HFFc6 (cell line): ENCODE results near the gene RFX1. TPM values are rescaled to one million over a fixed set of nuclear protein-coding genes. Genes with fewer than 3 reads are reported as not detected.
"Not testable (repeated sequence)": the region's sequence is repeated elsewhere in the genome, so short reads cannot be mapped to it uniquely, and the experiment has no call there.

Experiments
- DNase-seq: peaks from one replicate; pipeline ENCODE4 v3.0.0-alpha.2; 2018
- H3K27ac Mint-ChIP-seq: 2 replicates; pipeline ENCODE4 v1.8.0; 2020; ENCODE audit warnings: mild to moderate bottlenecking, mixed read lengths
- H3K27me3 Mint-ChIP-seq: 2 replicates; pipeline ENCODE4 v1.8.0; 2021; ENCODE audit warnings: mild to moderate bottlenecking, moderate library complexity, mixed read lengths; ENCODE audit not compliant: insufficient read depth
- H3K36me3 Mint-ChIP-seq: 2 replicates; pipeline ENCODE4 v1.8.0; 2021; ENCODE audit warnings: low read depth, mixed read lengths
- H3K4me1 Mint-ChIP-seq: 2 replicates; pipeline ENCODE4 v1.8.0; 2020; ENCODE audit warnings: low read depth, mixed read lengths
- H3K4me3 Mint-ChIP-seq: 2 replicates; pipeline ENCODE4 v1.8.0; 2020; ENCODE audit warnings: mild to moderate bottlenecking, moderate library complexity, mixed read lengths
- H3K9me3 Mint-ChIP-seq: 2 replicates; pipeline ENCODE4 v1.8.0; 2020; ENCODE audit warnings: mild to moderate bottlenecking, mixed read lengths
- total RNA-seq, 6 experiments: library from RNA; stranded (reverse); fragmentation: NEBNext Ultra II Directional; extraction: Animal tissue kit (Norgen Biotek cat#: 25700); gene quantifications; 2 replicates in 1 of 6; 3 replicates in 5 of 6; pipeline ENCODE4 v1.2.3, GENCODE V29; 2021
- TF ChIP-seq, protein P1 (sequence below): fragments of 200-600 bp; sonication (generic); IDR thresholded peaks from 2 replicates; pipeline ENCODE4 v1.5.0; 2021; ENCODE audit warnings: antibody characterized with exemption, mild to moderate bottlenecking

The RFX1 gene
- total RNA-seq, 6 experiments from 2014 or later = 11.6 to 13.0 (median 12.2) TPM

DNA sequence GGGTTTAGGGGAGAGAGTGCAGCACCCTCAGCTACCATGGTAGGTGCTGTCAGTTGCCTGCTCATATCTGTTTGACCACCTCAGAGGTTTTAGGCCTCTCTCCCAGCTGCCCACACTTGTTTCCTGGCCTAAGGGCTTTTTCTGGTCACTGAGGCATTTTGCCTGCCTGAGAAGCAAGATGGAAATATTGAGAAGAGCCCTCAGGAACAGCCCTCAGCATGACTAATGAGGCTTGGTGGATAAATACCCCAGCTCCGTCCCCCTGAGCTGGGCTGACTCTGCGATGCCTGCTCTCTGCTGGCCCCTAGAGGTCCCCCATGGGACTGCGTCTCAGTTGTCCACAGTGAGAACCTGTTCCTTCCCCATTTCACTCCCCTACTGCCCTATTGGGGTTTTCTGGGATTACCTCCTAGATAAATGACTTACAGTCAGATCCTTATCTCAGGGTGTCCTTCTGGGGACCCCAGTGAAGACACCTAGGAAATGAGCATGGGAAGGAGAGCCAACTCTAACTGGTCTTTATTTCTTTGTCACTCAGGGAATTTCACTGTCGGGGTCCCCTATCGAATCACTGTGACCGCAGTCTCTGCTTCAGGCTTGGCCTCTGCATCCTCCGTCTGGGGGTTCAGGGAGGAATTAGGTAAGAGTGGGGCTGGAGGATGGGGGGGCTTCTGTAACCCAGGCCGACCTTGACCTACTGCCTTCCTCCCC, 42.5 kb upstream of the RFX1 start:
- Mint-ChIP-seq H3K27me3 (no peaks in the 10 kb centered on the region), H3K36me3 (peaks cover 5% of the 10 kb centered on the region; the same call in 1 of the 2 replicates), H3K4me1 (no peaks in the 10 kb centered on the region), H3K9me3 (no peaks in the 10 kb centered on the region), H3K27ac (no peak overlapping the region), H3K4me3 (no peak overlapping the region)
- DNase-seq = peak; percentile 11
- TF ChIP-seq, protein P1, sequence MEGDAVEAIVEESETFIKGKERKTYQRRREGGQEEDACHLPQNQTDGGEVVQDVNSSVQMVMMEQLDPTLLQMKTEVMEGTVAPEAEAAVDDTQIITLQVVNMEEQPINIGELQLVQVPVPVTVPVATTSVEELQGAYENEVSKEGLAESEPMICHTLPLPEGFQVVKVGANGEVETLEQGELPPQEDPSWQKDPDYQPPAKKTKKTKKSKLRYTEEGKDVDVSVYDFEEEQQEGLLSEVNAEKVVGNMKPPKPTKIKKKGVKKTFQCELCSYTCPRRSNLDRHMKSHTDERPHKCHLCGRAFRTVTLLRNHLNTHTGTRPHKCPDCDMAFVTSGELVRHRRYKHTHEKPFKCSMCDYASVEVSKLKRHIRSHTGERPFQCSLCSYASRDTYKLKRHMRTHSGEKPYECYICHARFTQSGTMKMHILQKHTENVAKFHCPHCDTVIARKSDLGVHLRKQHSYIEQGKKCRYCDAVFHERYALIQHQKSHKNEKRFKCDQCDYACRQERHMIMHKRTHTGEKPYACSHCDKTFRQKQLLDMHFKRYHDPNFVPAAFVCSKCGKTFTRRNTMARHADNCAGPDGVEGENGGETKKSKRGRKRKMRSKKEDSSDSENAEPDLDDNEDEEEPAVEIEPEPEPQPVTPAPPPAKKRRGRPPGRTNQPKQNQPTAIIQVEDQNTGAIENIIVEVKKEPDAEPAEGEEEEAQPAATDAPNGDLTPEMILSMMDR = peak; percentile 87

DNA sequence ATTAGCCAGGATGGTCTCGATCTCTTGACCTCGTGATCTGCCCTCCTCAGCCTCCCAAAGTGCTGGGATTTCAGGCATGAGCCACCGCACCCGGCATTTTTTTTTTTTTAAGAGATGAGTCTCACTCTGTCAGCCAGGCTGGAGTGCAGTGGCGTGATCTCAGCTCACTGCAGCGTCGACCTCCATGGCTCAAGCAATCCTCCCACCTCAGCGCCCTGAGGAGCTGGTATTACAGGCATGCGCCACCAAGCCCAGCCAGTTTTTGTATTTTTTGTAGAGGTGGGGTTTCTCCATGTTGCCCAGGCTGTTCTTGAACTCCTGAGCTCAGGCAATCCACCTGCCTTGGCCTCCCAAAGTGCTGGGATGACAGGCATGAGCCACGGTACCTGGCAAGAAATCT, 41.7 kb upstream of the RFX1 start:
- not testable (repeated sequence) for H3K4me1 Mint-ChIP-seq, DNase-seq, H3K27me3 Mint-ChIP-seq, H3K9me3 Mint-ChIP-seq, H3K27ac Mint-ChIP-seq, H3K4me3 Mint-ChIP-seq, H3K36me3 Mint-ChIP-seq

DNA sequence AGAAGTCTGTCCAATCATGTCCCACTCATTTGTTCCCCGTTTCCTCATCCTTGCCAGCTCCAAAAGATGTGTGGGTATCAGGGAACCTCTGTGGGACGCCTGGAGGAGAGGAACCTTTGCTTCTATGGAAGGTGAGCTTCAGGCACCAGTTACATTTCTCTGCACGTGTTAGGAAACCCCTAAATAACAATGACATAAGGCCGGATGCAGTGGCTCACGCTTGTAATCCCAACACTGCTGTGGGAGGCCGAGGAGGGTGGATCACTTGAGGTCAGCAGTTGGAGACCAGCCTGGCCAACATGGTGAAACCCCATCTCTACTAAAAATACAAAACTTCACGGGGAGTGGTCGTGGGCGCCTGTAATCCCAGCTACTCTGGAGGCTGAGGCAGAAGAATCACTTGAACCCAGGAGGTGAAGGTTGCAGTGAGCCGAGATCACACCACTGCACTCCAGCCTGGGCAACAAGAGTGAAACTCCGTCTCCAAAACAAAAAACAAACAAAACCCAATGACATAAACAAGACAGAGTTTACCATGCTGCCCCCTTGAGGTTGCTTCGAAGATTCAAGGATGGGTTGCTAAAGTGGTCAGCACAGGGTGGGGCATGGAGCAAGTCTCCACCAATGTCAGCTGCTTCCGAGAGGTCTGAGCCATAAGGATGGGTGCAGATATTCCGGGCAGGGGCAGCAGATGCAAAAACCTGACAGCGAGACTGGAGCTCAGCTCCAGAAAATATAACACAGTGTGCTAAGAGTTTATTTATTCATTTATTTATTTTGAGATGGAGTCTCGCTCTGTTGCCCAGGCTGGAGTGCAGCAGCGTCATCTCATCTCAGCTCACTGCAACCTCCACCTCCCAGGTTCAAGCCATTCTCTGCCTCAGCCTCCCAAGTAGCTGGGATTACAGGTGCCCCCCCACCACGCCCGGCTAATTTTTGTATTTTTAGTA, 36.8 kb upstream of the RFX1 start:
- not testable (repeated sequence) for H3K4me1 Mint-ChIP-seq, H3K9me3 Mint-ChIP-seq, H3K36me3 Mint-ChIP-seq, H3K4me3 Mint-ChIP-seq, H3K27me3 Mint-ChIP-seq
- peak; percentile 74 for DNase-seq
- TF ChIP-seq, protein P1 = peak; percentile 82
- peak overlapping the region; percentile 93 for H3K27ac Mint-ChIP-seq

DNA sequence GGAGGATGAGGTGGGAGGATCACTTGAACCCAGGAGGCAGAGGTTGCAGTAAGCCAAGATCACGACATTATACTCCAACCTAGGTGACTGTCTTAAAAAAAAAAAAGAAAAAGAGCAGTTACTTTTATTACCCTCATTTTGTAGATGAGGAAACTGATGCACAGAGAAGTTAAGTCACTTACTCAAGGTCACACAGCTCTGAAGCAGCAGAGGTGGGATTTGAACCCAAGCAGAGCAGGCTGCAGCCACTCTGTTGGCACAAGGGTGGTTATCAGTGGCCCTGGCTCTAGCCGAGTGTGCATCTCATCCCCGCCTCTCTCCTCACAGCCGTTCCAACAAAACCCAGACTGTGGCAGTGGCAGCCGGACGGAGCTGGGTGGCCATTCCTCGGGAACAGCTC, 33.1 kb upstream of the RFX1 start:
- TF ChIP-seq, protein P1 = no peak
- no peak overlapping the region for H3K27ac Mint-ChIP-seq
- no peak for DNase-seq
- no peaks in the 10 kb centered on the region for H3K36me3 Mint-ChIP-seq
- peaks cover 1% of the 10 kb centered on the region for H3K27me3 Mint-ChIP-seq
- H3K9me3 Mint-ChIP-seq = no peaks in the 10 kb centered on the region
- H3K4me3 Mint-ChIP-seq = no peak overlapping the region
- peaks cover 18% of the 10 kb centered on the region for H3K4me1 Mint-ChIP-seq

DNA sequence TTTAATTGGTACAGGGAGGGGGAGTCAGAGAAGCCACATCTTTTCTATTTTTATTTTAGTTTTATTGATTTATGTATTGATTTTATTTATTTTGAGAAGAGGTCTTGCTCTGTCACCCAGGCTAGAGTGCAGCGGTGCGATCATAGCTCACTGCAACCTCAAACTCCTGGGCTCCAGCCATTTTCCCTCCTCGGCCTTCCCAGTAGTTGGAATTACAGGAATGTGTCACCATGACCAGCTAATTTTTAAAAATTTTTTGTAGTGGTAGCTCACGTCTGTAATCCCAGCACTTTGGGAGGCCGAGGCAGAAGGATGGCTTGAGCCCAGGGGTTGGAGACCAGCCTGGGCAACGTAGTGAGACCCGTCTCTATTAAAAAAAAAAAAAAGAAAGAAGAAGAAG, 29.6 kb upstream of the RFX1 start:
- peak overlapping the region; percentile 54; the same call in 1 of the 2 replicates for H3K27ac Mint-ChIP-seq
- peaks cover 14% of the 10 kb centered on the region for H3K4me1 Mint-ChIP-seq
- peak; percentile 32 for DNase-seq
- no peaks in the 10 kb centered on the region for H3K36me3 Mint-ChIP-seq
- peaks cover 1% of the 10 kb centered on the region for H3K27me3 Mint-ChIP-seq
- no peaks in the 10 kb centered on the region for H3K9me3 Mint-ChIP-seq
- TF ChIP-seq, protein P1 = no peak
- H3K4me3 Mint-ChIP-seq = no peak overlapping the region

DNA sequence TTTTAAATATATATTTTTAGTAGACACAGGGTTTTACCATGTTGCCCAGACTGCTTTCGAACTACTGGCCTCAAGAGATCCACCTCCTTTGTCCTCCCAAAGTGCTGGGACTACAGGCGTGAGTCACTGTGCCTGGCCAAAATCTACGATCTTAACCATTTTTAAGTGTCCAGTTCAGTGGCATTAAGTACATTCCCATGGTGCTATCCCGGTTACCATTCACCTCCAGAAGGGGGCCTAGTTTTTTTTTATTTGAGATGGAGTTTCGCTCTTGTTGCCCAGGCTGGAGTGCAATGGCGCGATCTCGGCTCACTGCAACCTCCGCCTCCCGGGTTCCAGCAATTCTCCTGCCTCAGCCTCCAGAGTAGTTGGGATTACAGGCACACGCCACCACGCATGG, 29.0 kb upstream of the RFX1 start:
- not testable (repeated sequence) for H3K9me3 Mint-ChIP-seq, H3K27me3 Mint-ChIP-seq, DNase-seq, H3K4me3 Mint-ChIP-seq, H3K27ac Mint-ChIP-seq, H3K36me3 Mint-ChIP-seq
- TF ChIP-seq, protein P1 = peak; percentile 47
- H3K4me1 Mint-ChIP-seq = peaks cover 14% of the 10 kb centered on the region
